Stomach (tissue), 9 donors: ENCODE data around the gene CCDC12. TPM values are rescaled to one million over a fixed set of nuclear protein-coding genes. Genes with fewer than 3 reads are reported as not detected.

ENCODE experiments used
- DNase-seq, 2 donors: peaks; one replicate each; pipeline versions ENCODE4 v3.0.0 to v3.0.0-alpha.2; 2013 to 2019
- H3K27ac ChIP-seq, 5 donors: fragments of 200-600 bp in 4 of 5; sonication (generic) in 4 of 5; one replicate each; pipeline ENCODE4 v1.5.1; 2013 to 2019; ENCODE audit warnings: mild to moderate bottlenecking in 1 of 5, moderate library complexity in 1 of 5
- H3K27me3 ChIP-seq, 3 donors: fragments of 200-600 bp; sonication (generic); one replicate each; pipeline ENCODE4 v1.5.1; 2017 to 2019; ENCODE audit warnings: mixed run types in 1 of 3
- H3K36me3 ChIP-seq, 4 donors: fragments of 200-600 bp; sonication (generic); 1 replicate in 3 of 4; 2 replicates in 1 of 4; pipeline ENCODE4 v1.5.1; 2016 to 2019
- H3K4me1 ChIP-seq, 4 donors: fragments of 200-600 bp; sonication (generic); one replicate each; pipeline ENCODE4 v1.5.1; 2016 to 2019
- H3K4me3 ChIP-seq, 4 donors: fragments of 200-600 bp; sonication (generic) in 3 of 4; one replicate each; pipeline ENCODE4 v1.5.1; 2016 to 2019; ENCODE audit warnings: mild to moderate bottlenecking in 1 of 4
- H3K9me3 ChIP-seq, 4 donors: fragments of 200-600 bp; sonication (generic); one replicate each; pipeline ENCODE4 v1.5.1; 2016 to 2019
- CTCF ChIP-seq, 7 experiments: fragments of 450-650 bp in 4 of 7; fragments of 200-600 bp in 3 of 7; sonication (generic) in 3 of 7; IDR thresholded peaks; one replicate each; pipeline ENCODE4 v1.5.1; 2016 to 2019; ENCODE audit warnings: antibody characterized with exemption in 7 of 7, control low read depth in 2 of 7, mild to moderate bottlenecking in 1 of 7
- EP300 ChIP-seq: sonication (generic); formaldehyde crosslinking; IDR thresholded peaks from one replicate; pipeline ENCODE4 v1.6.1; 2017; ENCODE audit warnings: antibody characterized with exemption
- POLR2A ChIP-seq, 4 donors: fragments of 450-650 bp; IDR thresholded peaks; one replicate each; pipeline ENCODE4 v1.6.1; 2016; ENCODE audit warnings: antibody characterized with exemption in 4 of 4, control low read depth in 2 of 4, mild to moderate bottlenecking in 1 of 4, moderate library complexity in 1 of 4
- POLR2AphosphoS5 ChIP-seq, 3 donors: sonication (generic); formaldehyde crosslinking; IDR thresholded peaks; one replicate each; pipeline ENCODE4 v1.6.1; 2016; ENCODE audit warnings: antibody characterized with exemption in 3 of 3
- WGBS, 5 donors: extraction: QIAGEN DNeasy Blood & Tissue Kit in 3 of 5; methylation state at CpG; one replicate each; pipeline versions ENCODE4 v1.1.5 to v1.1.7; 2013 to 2018; 5-methylcytosine and 5-hydroxymethylcytosine counted together
- intact Hi-C: fragments of 100-400 bp; cut with DNase I; formaldehyde crosslinking; loops from one replicate; pipeline ENCODE4 v1.15.1; 2023; ENCODE audit warnings: low total_unique reads
- polyA plus RNA-seq, 3 donors: library from polyadenylated mRNA; stranded (reverse); fragments of 200-250 nt; gene quantifications; one replicate each; pipeline ENCODE4 v1.2.3, GENCODE V29; 2013
- total RNA-seq, 5 donors: library from RNA; depleted of rRNA; stranded (reverse); fragments of >200 nt; gene quantifications; one replicate each; pipeline versions ENCODE4 v1.1.0 to v1.2.3, GENCODE V29; 2014 to 2016
- donor health status: healthy with polysubstance abuse.
- donor health status: Bipolar disorder and iron deficiency.
- donor health status: healthy.

Gene CCDC12
- total and polyA plus RNA-seq, 8 donors = 2.9 to 88.7 (median 47.1) TPM

DNA sequence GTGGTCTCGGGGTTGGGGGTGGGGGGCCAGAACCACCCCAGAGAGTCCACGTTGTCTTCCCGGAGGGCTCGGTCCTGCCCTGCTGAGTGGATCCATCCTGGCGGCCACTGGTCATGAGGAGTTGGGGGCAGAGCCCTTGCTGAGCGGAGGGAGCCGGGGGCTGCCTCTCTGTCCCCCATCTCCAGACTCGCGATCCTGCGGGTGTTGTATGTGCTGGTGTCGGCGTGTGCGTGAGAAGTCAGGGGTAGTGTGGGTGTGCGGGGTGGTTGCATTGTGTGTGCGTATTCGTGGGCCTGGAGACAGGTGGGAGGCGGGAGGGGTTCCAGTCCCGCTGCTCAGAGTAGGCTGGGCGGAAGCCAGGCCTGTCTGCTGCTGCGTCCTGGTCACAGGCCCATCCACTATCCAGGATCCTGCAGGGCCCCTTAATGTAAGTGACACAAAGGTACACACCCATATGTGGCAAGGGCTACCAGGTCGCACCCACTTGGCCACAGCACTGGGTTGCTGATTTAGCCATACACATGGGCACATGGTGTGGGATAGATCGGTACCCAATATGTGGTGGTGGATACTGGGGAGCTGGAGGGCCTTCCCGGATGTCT is 33.7 kb upstream of the CCDC12 start:
- peak in 1 of 2 donors; percentile 23 for DNase-seq
- Histone ChIP-seq H3K27ac (peak overlapping the region; percentile 76 to 90 (median 80)), H3K9me3 (no peaks in the 10 kb centered on the region), H3K27me3 (no peaks in the 10 kb centered on the region), H3K36me3 (peaks cover 13 to 81% (median 59%) of the 10 kb centered on the region in 4 donors), H3K4me1 (peaks cover 4 to 44% (median 19%) of the 10 kb centered on the region in 4 donors), H3K4me3 (peak overlapping the region; percentile 47 to 67 (median 51))
- 72 to 78% (median 74%) methylated on average over 21 to 23 of the region's 23 CpGs for WGBS, 5 donors
- intact Hi-C loops = no loop called here
- TF ChIP-seq CTCF (IDR thresholded peaks at IDR 0.05) (no peak), POLR2AphosphoS5 (IDR thresholded peaks at IDR 0.05) (no peak), POLR2A (IDR thresholded peaks at IDR 0.05) (no peak), EP300 (no peak)

- WGBS, 5 donors = 5 to 16% (median 11%) methylated on average over 41 to 85 of the region's 85 CpGs
- Histone ChIP-seq H3K27me3 (no peaks in the 10 kb centered on the region), H3K36me3 (peaks cover 21 to 82% (median 62%) of the 10 kb centered on the region in 4 donors), H3K4me1 (peaks cover 4 to 43% (median 19%) of the 10 kb centered on the region in 4 donors), H3K27ac (peak overlapping the region; percentile 76 to 90 (median 80)), H3K4me3 (peak overlapping the region; percentile 47 to 67 (median 51)), H3K9me3 (no peaks in the 10 kb centered on the region)
- TF ChIP-seq EP300 = no peak
- TF ChIP-seq POLR2AphosphoS5 (IDR thresholded peaks at IDR 0.05) = peak in 2 of 3 donors; percentile 72 to 81
- intact Hi-C loops = no loop called here
- peak; percentile 77 to 98 for DNase-seq
These were observed 32.9 kb upstream of the CCDC12 start for GRCh38 chr3:47009225-47010110.

GRCh38 chr3:47008851-47009224 is 32.3 kb upstream of the CCDC12 start:
- no peaks in the 10 kb centered on the region for H3K27me3 ChIP-seq
- H3K4me1 ChIP-seq = peaks cover 4 to 37% (median 19%) of the 10 kb centered on the region in 4 donors
- 23 to 79% (median 35%) methylated on average over 5 to 23 of the region's 23 CpGs for WGBS, 5 donors
- no peaks in the 10 kb centered on the region for H3K9me3 ChIP-seq
- H3K36me3 ChIP-seq = peaks cover 27 to 82% (median 62%) of the 10 kb centered on the region in 4 donors
- peak overlapping the region; percentile 76 to 90 (median 80) for H3K27ac ChIP-seq
- no peak for DNase-seq
- intact Hi-C loops = no loop called here
- peak overlapping the region; percentile 47 to 67 (median 51) for H3K4me3 ChIP-seq
- TF ChIP-seq EP300 = no peak
- no peak for TF ChIP-seq POLR2A (IDR thresholded peaks at IDR 0.05)

- Histone ChIP-seq H3K36me3 (peaks cover 32 to 83% (median 64%) of the 10 kb centered on the region in 4 donors), H3K27ac (peak overlapping the region in 4 of 5 donors; percentile 76 to 90 (median 84)), H3K4me3 (peak overlapping the region in 1 of 4 donors; percentile 50), H3K27me3 (no peaks in the 10 kb centered on the region), H3K4me1 (peaks cover 4 to 32% (median 19%) of the 10 kb centered on the region in 4 donors), H3K9me3 (no peaks in the 10 kb centered on the region)
- TF ChIP-seq EP300 (no peak), POLR2AphosphoS5 (IDR thresholded peaks at IDR 0.05) (no peak), POLR2A (IDR thresholded peaks at IDR 0.05) (no peak), CTCF (IDR thresholded peaks at IDR 0.05) (no peak)
- DNase-seq = no peak
- WGBS, 5 donors = 88 to 94% (median 92%) methylated on average over 11 to 13 of the region's 13 CpGs
- intact Hi-C loops = no loop called here
These were observed 31.8 kb upstream of the CCDC12 start for GRCh38 chr3:47008234-47008796.
